Measurements from ENCODE around the gene ICOSLG. TPM values are rescaled to one million over a fixed set of nuclear protein-coding genes. Genes with fewer than 3 reads are reported as not detected.
"Not testable (repeated sequence)": the region's sequence is repeated elsewhere in the genome, so short reads cannot be mapped to it uniquely, and the experiment has no call there.

ICOSLG gene
- total and polyA plus RNA-seq, 2 of the 13 experiments (the other 11 are each of a cell fraction or from before 2014, with no cell fraction given) = 0.51 to 1.3 TPM

DNA sequence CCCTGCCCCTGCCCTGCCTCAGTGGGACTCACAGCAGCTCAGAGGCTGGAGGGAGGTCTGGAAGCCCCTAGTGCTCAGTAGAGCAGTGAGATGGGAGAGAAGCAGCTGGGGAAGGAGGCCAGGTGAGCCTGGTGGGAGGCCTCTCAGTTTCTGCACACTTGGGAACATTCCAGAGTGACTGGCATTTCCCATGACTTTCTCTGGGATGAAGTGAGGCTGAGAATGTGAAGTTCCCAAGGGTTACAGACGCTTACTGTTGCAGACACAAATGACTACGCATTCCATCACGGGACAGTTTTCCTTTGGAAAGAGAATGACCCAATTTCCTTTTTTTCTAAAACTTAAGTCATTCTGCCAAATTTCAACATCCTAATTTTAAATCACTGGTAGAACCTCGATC, 59.2 kb downstream of the ICOSLG start:
- FAIRE-seq; H4K20me1 ChIP-seq (ENCODE audit: insufficient read depth, low read length); H3K4me1 ChIP-seq (ENCODE audit: insufficient read depth, low read length); H3K4me2 ChIP-seq (ENCODE audit: low read depth, low read length); intact Hi-C loops (cut with micrococcal nuclease; ENCODE audit: unreplicated experiment); CTCF ChIA-PET (ENCODE audit: low intra/inter-chr PET ratio, low total read pairs); H2AFZ ChIP-seq (ENCODE audit: low read length); H3K9me3 ChIP-seq (ENCODE audit: low read length); POLR2A ChIA-PET; H3K36me3 ChIP-seq (replicated peaks in 1 of 2; ENCODE audit: control insufficient read depth in 1 of 2, insufficient read depth in 2 of 2, low read length in 2 of 2); H3K9ac ChIP-seq (ENCODE audit: insufficient read depth, low read depth, low read length); H3K4me3 ChIP-seq (replicated peaks in 1 of 3; ENCODE audit: insufficient read depth in 1 of 3, low read depth in 2 of 3, low read length in 3 of 3); H3K27me3 ChIP-seq (ENCODE audit: control insufficient read depth in 1 of 2, insufficient read depth in 2 of 2, low read length in 2 of 2); ATAC-seq; DNase-seq (ENCODE audit: low spot score); H3K79me2 ChIP-seq (ENCODE audit: insufficient read depth, low read length); in situ Hi-C loops (cut with HindIII; ENCODE audit: extremely low pct_ligation_motif_present, low pct_unique_long_range_greater_than_20kb); BruUV-seq (replicated peaks); H3K27ac ChIP-seq (ENCODE audit: extremely low read length, insufficient read depth, low read length): not testable (repeated sequence)
- WGBS (ENCODE audit: low lambda C conversion rate) = no CpG with 5 or more reads among the region's 4 CpGs

DNA sequence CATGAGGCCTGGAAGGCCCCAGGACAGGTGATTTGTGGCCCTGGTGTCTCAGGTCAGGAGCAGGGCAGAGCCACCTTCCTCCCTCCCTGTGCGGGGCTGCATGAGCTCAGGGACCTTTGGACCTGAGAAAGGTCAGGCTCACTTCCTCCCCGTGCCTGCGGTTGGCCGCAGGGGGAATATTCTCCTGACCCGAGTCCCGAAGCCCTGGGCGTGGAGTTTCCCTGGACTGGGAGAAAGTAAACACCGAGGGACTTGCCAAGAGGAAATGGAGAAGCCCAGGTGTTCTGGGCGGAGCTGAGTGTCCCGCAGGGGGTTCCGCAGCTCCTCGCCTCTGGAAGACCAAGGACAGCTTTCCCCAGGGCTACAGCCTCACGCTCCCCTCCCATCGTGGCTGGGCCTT, 64.6 kb downstream of the ICOSLG start:
- H3K4me3 ChIP-seq (replicated peaks in 1 of 3; ENCODE audit: insufficient read depth in 1 of 3, low read depth in 2 of 3, low read length in 3 of 3); H3K27me3 ChIP-seq (ENCODE audit: control insufficient read depth in 1 of 2, insufficient read depth in 2 of 2, low read length in 2 of 2); H3K4me1 ChIP-seq (ENCODE audit: insufficient read depth, low read length); DNase-seq (ENCODE audit: low spot score); H2AFZ ChIP-seq (ENCODE audit: low read length); BruUV-seq (replicated peaks); H3K9me3 ChIP-seq (ENCODE audit: low read length); CTCF ChIA-PET (ENCODE audit: low intra/inter-chr PET ratio, low total read pairs); intact Hi-C loops (cut with micrococcal nuclease; ENCODE audit: unreplicated experiment); H4K20me1 ChIP-seq (ENCODE audit: insufficient read depth, low read length); POLR2A ChIA-PET; H3K4me2 ChIP-seq (ENCODE audit: low read depth, low read length); H3K36me3 ChIP-seq (replicated peaks in 1 of 2; ENCODE audit: control insufficient read depth in 1 of 2, insufficient read depth in 2 of 2, low read length in 2 of 2); in situ Hi-C loops (cut with HindIII; ENCODE audit: extremely low pct_ligation_motif_present, low pct_unique_long_range_greater_than_20kb); H3K79me2 ChIP-seq (ENCODE audit: insufficient read depth, low read length); H3K9ac ChIP-seq (ENCODE audit: insufficient read depth, low read depth, low read length); H3K27ac ChIP-seq (ENCODE audit: extremely low read length, insufficient read depth, low read length); TF ChIP-seq NR2F6 (IDR thresholded peaks at IDR 0.05): not testable (repeated sequence)
- ATAC-seq (peak; percentile 77), FAIRE-seq (peak; percentile 32)
- WGBS (ENCODE audit: low lambda C conversion rate) = no CpG with 5 or more reads among the region's 14 CpGs
- TF ChIP-seq NR2F6 (CRISPR knock-in tag; IDR thresholded peaks at IDR 0.05) = 0 out of 2 replicates have a peak, but pooled peaks have one; percentile 11
- 0 out of 2 replicates have a peak, but pooled peaks have one; percentile 15 for TF ChIP-seq HNF4A (CRISPR knock-in tag; IDR thresholded peaks at IDR 0.05)
- TF ChIP-seq RARA (CRISPR knock-in tag; IDR thresholded peaks at IDR 0.05) = peak; percentile 48; the same call in 1 of the 2 replicates

DNA sequence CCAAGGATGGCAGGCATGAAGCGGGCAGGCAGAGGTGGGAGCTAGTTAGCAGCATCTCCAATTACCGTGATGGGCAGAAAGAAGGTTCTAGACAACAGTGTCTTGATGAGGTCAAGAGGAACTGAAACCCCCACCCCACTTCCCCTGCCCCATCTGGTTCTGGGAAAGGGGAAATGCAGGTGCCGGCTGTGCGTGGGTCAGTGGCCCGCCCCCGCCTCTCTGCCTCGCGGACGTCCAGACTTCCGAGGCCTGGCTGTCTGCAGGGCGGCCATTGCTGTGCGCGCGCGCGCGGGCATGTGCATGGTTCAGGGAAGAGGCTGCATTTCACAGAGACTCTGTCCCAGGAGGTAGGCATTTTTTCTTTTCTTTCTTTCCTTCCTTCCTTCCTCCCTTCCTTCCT, 65.6 kb downstream of the ICOSLG start:
- in situ Hi-C loops (cut with HindIII; ENCODE audit: extremely low pct_ligation_motif_present, low pct_unique_long_range_greater_than_20kb); intact Hi-C loops (cut with micrococcal nuclease; ENCODE audit: unreplicated experiment); FAIRE-seq; H3K27ac ChIP-seq (ENCODE audit: extremely low read length, insufficient read depth, low read length); H2AFZ ChIP-seq (ENCODE audit: low read length); ATAC-seq; H3K9me3 ChIP-seq (ENCODE audit: low read length); POLR2A ChIA-PET; BruUV-seq (replicated peaks); H3K27me3 ChIP-seq (ENCODE audit: control insufficient read depth in 1 of 2, insufficient read depth in 2 of 2, low read length in 2 of 2); CTCF ChIA-PET (ENCODE audit: low intra/inter-chr PET ratio, low total read pairs); H3K36me3 ChIP-seq (replicated peaks in 1 of 2; ENCODE audit: control insufficient read depth in 1 of 2, insufficient read depth in 2 of 2, low read length in 2 of 2); H3K4me2 ChIP-seq (ENCODE audit: low read depth, low read length); H3K4me3 ChIP-seq (replicated peaks in 1 of 3; ENCODE audit: insufficient read depth in 1 of 3, low read depth in 2 of 3, low read length in 3 of 3); H3K4me1 ChIP-seq (ENCODE audit: insufficient read depth, low read length); DNase-seq (ENCODE audit: low spot score); H3K79me2 ChIP-seq (ENCODE audit: insufficient read depth, low read length); H4K20me1 ChIP-seq (ENCODE audit: insufficient read depth, low read length); H3K9ac ChIP-seq (ENCODE audit: insufficient read depth, low read depth, low read length): not testable (repeated sequence)
- WGBS (ENCODE audit: low lambda C conversion rate) = no CpG with 5 or more reads among the region's 17 CpGs

Small RNAs within 50 kb of the gene (small RNA-seq; reads per million reads assigned to genes)
- gene AP001059.3 (ENCODE audit: insufficient read depth in 2 of 3, insufficient read length in 3 of 3, low read depth in 2 of 3, low replicate concordance in 1 of 3) = 0 reads per million in 3 experiments

Other genes starting within 250 kb of the ICOSLG start
- gene TRAPPC10, start 228.6 kb downstream of the ICOSLG start, total RNA-seq (2016; rRNA removed; fragmentation: Illumina TruSeq; extraction: Trizol) = 15.2 and 16.5 TPM in 2 replicates
- gene TRAPPC10, start 228.6 kb downstream of the ICOSLG start, polyA plus RNA-seq (2011; rRNA removed) = 10.6 TPM in 2 replicates
- gene PWP2, start 133.5 kb downstream of the ICOSLG start, total RNA-seq (2016; rRNA removed; fragmentation: Illumina TruSeq; extraction: Trizol) = 17.0 and 17.7 TPM in 2 replicates
- gene PWP2, start 133.5 kb downstream of the ICOSLG start, polyA plus RNA-seq (2011; rRNA removed) = 7.7 and 9.6 TPM in 2 replicates
- gene GATD3, start 107.3 kb downstream of the ICOSLG start, total RNA-seq (2016; rRNA removed; fragmentation: Illumina TruSeq; extraction: Trizol) = 25.7 and 38.9 TPM in 2 replicates
- 24.2 and 31.8 TPM in 2 replicates for gene GATD3, start 107.3 kb downstream of the ICOSLG start, polyA plus RNA-seq (2011; rRNA removed)
- gene DNMT3L, start 21.0 kb upstream of the ICOSLG start, total RNA-seq (2016; rRNA removed; fragmentation: Illumina TruSeq; extraction: Trizol) = 1.7 TPM in 1 of 2 replicates, not detected in the other
- 0.75 and 1.4 TPM in 2 replicates for gene DNMT3L, start 21.0 kb upstream of the ICOSLG start, polyA plus RNA-seq (2011; rRNA removed)
- gene AIRE, start 44.9 kb upstream of the ICOSLG start, total RNA-seq (2016; rRNA removed; fragmentation: Illumina TruSeq; extraction: Trizol) = not detected in 2 replicates
- not detected in 2 replicates for gene AIRE, start 44.9 kb upstream of the ICOSLG start, polyA plus RNA-seq (2011; rRNA removed)
- gene PFKL, start 59.1 kb upstream of the ICOSLG start, total RNA-seq (2016; rRNA removed; fragmentation: Illumina TruSeq; extraction: Trizol) = 87.6 and 106 TPM in 2 replicates
- 92.8 and 113 TPM in 2 replicates for gene PFKL, start 59.1 kb upstream of the ICOSLG start, polyA plus RNA-seq (2011; rRNA removed)
- gene CFAP410, start 98.4 kb upstream of the ICOSLG start, total RNA-seq (2016; rRNA removed; fragmentation: Illumina TruSeq; extraction: Trizol) = 13.1 and 20.1 TPM in 2 replicates
- 8.0 and 13.1 TPM in 2 replicates for gene CFAP410, start 98.4 kb upstream of the ICOSLG start, polyA plus RNA-seq (2011; rRNA removed)
- 0.07 TPM in 1 of 2 replicates, not detected in the other for gene TRPM2, start 112.7 kb upstream of the ICOSLG start, total RNA-seq (2016; rRNA removed; fragmentation: Illumina TruSeq; extraction: Trizol)
- 0.09 and 0.20 TPM in 2 replicates for gene TRPM2, start 112.7 kb upstream of the ICOSLG start, polyA plus RNA-seq (2011; rRNA removed)
- gene LRRC3, start 214.6 kb upstream of the ICOSLG start, total RNA-seq (2016; rRNA removed; fragmentation: Illumina TruSeq; extraction: Trizol) = 3.9 and 4.8 TPM in 2 replicates
- 16.5 and 24.3 TPM in 2 replicates for gene LRRC3, start 214.6 kb upstream of the ICOSLG start, polyA plus RNA-seq (2011; rRNA removed)